HCT116 (cell line): ENCODE measurements around the gene CISD3. TPM values are rescaled to one million over a fixed set of nuclear protein-coding genes. Genes with fewer than 3 reads are reported as not detected.
A peak's percentile ranks its signal among the peaks of the same experiment; 100 is the strongest.

Experiments used
- ATAC-seq: fragments of 200-7000 bp; cut with Tn5 transposase; 2 replicates; pipeline ENCODE4 v1.9.1; 2020; ENCODE audit warnings: mild to moderate bottlenecking, moderate library complexity
- BruUV-seq: library from RNA; stranded (reverse); fragments of 400-500 nt; replicated peaks from 2 replicates; lab custom pipeline; 2021; lab: Mats Ljungman, UMichigan
- CTCF ChIA-PET: fragments of 300-600 bp; sonication (Branson Sonifier 250); formaldehyde crosslinking; loops from one replicate; lab custom pipeline; 2021; ENCODE audit warnings: antibody characterized with exemption; lab: Charles Lee
- POLR2A ChIA-PET: fragments of 300-600, 350-600 bp; sonication (Branson Sonifier 250); formaldehyde crosslinking; loops from one replicate; lab custom pipeline; 2021; ENCODE audit warnings: antibody characterized with exemption; lab: Charles Lee
- RAD21 ChIA-PET, 2 experiments: fragments of 300-600 bp; sonication (Branson Sonifier 250); formaldehyde crosslinking; loops; one replicate each; lab custom pipeline; 2023; ENCODE audit warnings: low total read pairs in 2 of 2; ENCODE audit not compliant: uncharacterized antibody in 2 of 2, unreplicated experiment in 2 of 2, low non-redundant PET in 1 of 2; lab: Charles Lee
- DNase-seq: peaks from one replicate; pipeline ENCODE4 v3.0.0-alpha.2; 2010; ENCODE audit warnings: low read depth, low spot score
- H2AFZ ChIP-seq: fragments of 200-600 bp; shearing (Covaris generic), sonication (generic); 2 replicates; pipeline ENCODE4 v1.6.1; 2017; ENCODE audit warnings: low read depth, mixed run types, mixed read lengths, antibody characterized with exemption, low read length; ENCODE audit not compliant: poor library complexity, severe bottlenecking
- H3K27ac ChIP-seq: 2 replicates; pipeline ENCODE4 v1.5.1; 2012; ENCODE audit warnings: low read depth, low read length
- H3K27me3 ChIP-seq: fragments of 200-600 bp; sonication (generic); 2 replicates; pipeline ENCODE4 v1.6.1; 2016; ENCODE audit warnings: mixed run types, low read length, mixed read lengths; ENCODE audit not compliant: insufficient read depth
- H3K36me3 ChIP-seq, 2 experiments: fragments of 200-500 bp in 1 of 2; fragments of 200-600 bp in 1 of 2; sonication (Bioruptor generic) in 1 of 2; sonication (generic) in 1 of 2; 2 replicates each; pipeline versions ENCODE4 v1.5.1 to v1.6.1; 2014 to 2016; ENCODE audit warnings: low read length in 2 of 2, inconsistent platforms in 1 of 2, mixed read lengths in 1 of 2, mixed run types in 1 of 2; ENCODE audit not compliant: insufficient read depth in 2 of 2, control insufficient read depth in 1 of 2
- H3K4me1 ChIP-seq, 2 experiments: fragments of 200-600 bp in 1 of 2; sonication (generic) in 1 of 2; 2 replicates each; pipeline versions ENCODE4 v1.5.1 to v1.6.1; 2012 to 2017; ENCODE audit warnings: low read length in 2 of 2, inconsistent platforms in 1 of 2, mild to moderate bottlenecking in 1 of 2, mixed read lengths in 1 of 2, mixed run types in 1 of 2, moderate library complexity in 1 of 2; ENCODE audit not compliant: insufficient read depth in 2 of 2, control insufficient read depth in 1 of 2
- H3K4me2 ChIP-seq: fragments of 200-600 bp; sonication (generic); 2 replicates; pipeline ENCODE4 v1.6.1; 2017; ENCODE audit warnings: mixed run types, low read length, mixed read lengths
- H3K4me3 ChIP-seq, 2 experiments: fragments of 200-600 bp in 1 of 2; sonication (generic) in 1 of 2; replicated peaks in 1 of 2; 2 replicates each; pipeline ENCODE4 v1.5.1; 2011 to 2016; ENCODE audit warnings: low read length in 2 of 2, control low read depth in 1 of 2, low read depth in 1 of 2, mild to moderate bottlenecking in 1 of 2, mixed read lengths in 1 of 2, mixed run types in 1 of 2
- H3K79me2 ChIP-seq: fragments of 200-600 bp; sonication (generic); 2 replicates; pipeline ENCODE4 v1.6.1; 2017; ENCODE audit warnings: mild to moderate bottlenecking, mixed run types, low read length, moderate library complexity, mixed read lengths; ENCODE audit not compliant: insufficient read depth
- H3K9ac ChIP-seq: fragments of 200-600 bp; sonication (generic); 2 replicates; pipeline ENCODE4 v1.6.1; 2016; ENCODE audit warnings: low read length, mixed read lengths
- H3K9me2 ChIP-seq: fragments of 200-600 bp; sonication (generic), shearing (Covaris generic); 2 replicates; pipeline ENCODE4 v1.6.1; 2017; ENCODE audit warnings: mixed run types, mild to moderate bottlenecking, moderate library complexity; ENCODE audit not compliant: insufficient read depth
- H3K9me3 ChIP-seq, 2 experiments: fragments of 200-500 bp in 1 of 2; fragments of 200-600 bp in 1 of 2; sonication (Bioruptor generic) in 1 of 2; sonication (generic) in 1 of 2; 2 replicates each; pipeline ENCODE4 v1.6.1; 2014 to 2017; ENCODE audit warnings: low read length in 2 of 2, mixed read lengths in 2 of 2, inconsistent platforms in 1 of 2, low read depth in 1 of 2, mild to moderate bottlenecking in 1 of 2, mixed run types in 1 of 2, moderate library complexity in 1 of 2; ENCODE audit not compliant: control insufficient read depth in 1 of 2, insufficient read depth in 1 of 2
- H4K20me1 ChIP-seq: fragments of 200-600 bp; sonication (generic), shearing (Covaris generic); 2 replicates; pipeline ENCODE4 v1.6.1; 2017; ENCODE audit warnings: mixed run types, mild to moderate bottlenecking, moderate library complexity; ENCODE audit not compliant: insufficient read depth
- CBX3 ChIP-seq: IDR thresholded peaks from 2 replicates; pipeline ENCODE4 v1.6.1; 2012; ENCODE audit warnings: low read depth
- CEBPB ChIP-seq: IDR thresholded peaks from 2 replicates; pipeline ENCODE4 v1.6.1; 2012; ENCODE audit warnings: low read depth
- EGR1 ChIP-seq: IDR thresholded peaks from 2 replicates; pipeline ENCODE4 v1.6.1; 2012; ENCODE audit warnings: low read depth
- ELF1 ChIP-seq: IDR thresholded peaks from 2 replicates; pipeline ENCODE4 v1.6.1; 2012; ENCODE audit warnings: low read depth, borderline replicate concordance
- EZH2phosphoT487 ChIP-seq: fragments of 200-600 bp; IDR thresholded peaks from 2 replicates; pipeline ENCODE4 v1.6.1; 2018; ENCODE audit warnings: antibody characterized with exemption, borderline replicate concordance
- JUND ChIP-seq: IDR thresholded peaks from 2 replicates; pipeline ENCODE4 v1.6.1; 2012
- POLR2A ChIP-seq: IDR thresholded peaks from 2 replicates; pipeline ENCODE4 v1.7.0; 2011; ENCODE audit warnings: borderline replicate concordance; ENCODE audit not compliant: insufficient read depth, insufficient read length; ENCODE audit errors: extremely low read depth
- SP1 ChIP-seq: IDR thresholded peaks from 2 replicates; pipeline ENCODE4 v1.6.1; 2012; ENCODE audit warnings: low read depth
- SRF ChIP-seq: IDR thresholded peaks from 2 replicates; pipeline ENCODE4 v1.6.1; 2012; ENCODE audit warnings: low read depth
- TCF7L2 ChIP-seq: IDR thresholded peaks from 2 replicates; pipeline ENCODE4 v1.7.0; 2011; ENCODE audit warnings: borderline replicate concordance, inconsistent platforms; ENCODE audit not compliant: insufficient read depth, insufficient read length; ENCODE audit errors: extremely low read depth
- ZFX ChIP-seq: fragments of 450-650 bp; IDR thresholded peaks from 2 replicates; pipeline ENCODE4 v1.6.1; 2017
- ZNF274 ChIP-seq: fragments of 200-500 bp; sonication (Bioruptor generic); IDR thresholded peaks from 2 replicates; pipeline ENCODE4 v1.6.1; 2014; ENCODE audit warnings: mild to moderate bottlenecking, low read depth, low read length, inconsistent platforms
- intact Hi-C: fragments of 100-400 bp; cut with micrococcal nuclease; formaldehyde crosslinking; loops from 2 replicates; pipeline ENCODE4 v1.10.0; 2022
- total RNA-seq: library from RNA; stranded (reverse); gene quantifications from one replicate; pipeline ENCODE4 v1.2.1, GENCODE V29; 2021; ENCODE audit not compliant: unreplicated experiment

Gene CISD3
- total RNA-seq, 1 experiment from 2014 or later, result 50.2 TPM

- no peak for TF ChIP-seq ZFX
- peak; percentile 7 for TF ChIP-seq POLR2A
- no peak for TF ChIP-seq ELF1
- TF ChIP-seq ZNF274, result no peak
- no peak for TF ChIP-seq CEBPB
- TF ChIP-seq SP1, result no peak
Measured at GRCh38 chr17:38735161-38735997, 5.2 kb downstream of the CISD3 start (continued).

GRCh38 chr17:38738007-38738662 lies 8.0 kb downstream of the CISD3 start:
- Histone ChIP-seq H3K27ac (no peak overlapping the region), H3K4me1 (peaks cover 0 to 20% of the 10 kb centered on the region in 2 experiments; a peak in 1 of 4 replicates), H3K9me3 (no peaks in the 10 kb centered on the region), H3K9me2 (no peaks in the 10 kb centered on the region), H2AFZ (no peak overlapping the region), H3K79me2 (peaks cover 34% of the 10 kb centered on the region), H3K4me2 (no peak overlapping the region), H3K36me3 (peaks cover 19 to 38% of the 10 kb centered on the region in 2 experiments), H3K27me3 (no peaks in the 10 kb centered on the region), H4K20me1 (no peaks in the 10 kb centered on the region), H3K4me3 (no peak overlapping the region), H3K9ac (no peak overlapping the region)
- ATAC-seq (no peak), DNase-seq (no peak)
- no TSS peak for BruUV-seq
- intact Hi-C loops, result loop anchor here (10.0 kb wide), 1 partner anchor 417 kb away; the partner anchor contains the start of gene PLXDC1
- ChIA-PET CTCF (no interaction called here), RAD21 (no interaction called here), POLR2A (no interaction called here)
- TF ChIP-seq POLR2A (no peak), EGR1 (no peak), SRF (no peak), JUND (no peak), EZH2phosphoT487 (no peak), TCF7L2 (no peak), CBX3 (no peak), ZFX (no peak)
